CD4-positive, alpha-beta T cell treated with Interferon gamma for 1 hour (primary cell): Measurements from ENCODE around the gene RALGPS1.
"Not testable (repeated sequence)": the region's sequence is repeated elsewhere in the genome, so short reads cannot be mapped to it uniquely, and the experiment has no call there.

ENCODE experiments used
- DNase-seq: peaks from one replicate; pipeline ENCODE4 v3.0.0-alpha.2; 2020

Gene RALGPS1

DNA sequence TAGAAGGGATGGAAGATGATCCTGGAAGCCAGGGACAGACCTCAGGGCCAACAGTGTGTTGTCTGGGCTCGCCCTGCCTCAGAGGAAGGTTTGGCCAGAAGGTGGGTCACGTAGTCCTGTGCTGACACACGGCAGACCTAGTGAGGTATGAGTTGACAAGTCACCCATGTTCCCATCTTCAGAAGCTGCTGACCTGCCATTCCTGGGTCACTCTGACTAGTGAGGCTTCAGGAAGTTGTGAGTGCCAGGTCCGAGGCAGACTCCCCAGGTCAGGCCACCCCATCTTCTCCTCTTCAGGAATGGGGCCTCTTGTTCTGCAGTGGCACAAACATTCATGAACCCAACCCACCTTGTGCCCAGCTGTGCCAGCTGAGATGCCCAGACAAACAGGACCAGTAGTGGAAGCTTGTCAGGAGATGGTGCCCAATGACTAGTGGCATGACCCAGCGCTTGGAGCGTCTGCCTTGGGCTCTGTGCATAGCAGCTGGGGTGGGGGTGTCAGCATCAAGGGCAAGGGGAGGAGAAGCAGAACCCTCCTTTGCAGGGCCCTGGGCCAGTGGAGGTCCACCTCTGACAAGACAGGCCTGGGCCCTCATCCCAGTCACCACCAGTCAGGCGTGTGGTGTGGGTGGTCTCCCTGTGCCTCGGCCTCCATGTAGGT, 224.6 kb downstream of the RALGPS1 start:
- no peak for DNase-seq

DNA sequence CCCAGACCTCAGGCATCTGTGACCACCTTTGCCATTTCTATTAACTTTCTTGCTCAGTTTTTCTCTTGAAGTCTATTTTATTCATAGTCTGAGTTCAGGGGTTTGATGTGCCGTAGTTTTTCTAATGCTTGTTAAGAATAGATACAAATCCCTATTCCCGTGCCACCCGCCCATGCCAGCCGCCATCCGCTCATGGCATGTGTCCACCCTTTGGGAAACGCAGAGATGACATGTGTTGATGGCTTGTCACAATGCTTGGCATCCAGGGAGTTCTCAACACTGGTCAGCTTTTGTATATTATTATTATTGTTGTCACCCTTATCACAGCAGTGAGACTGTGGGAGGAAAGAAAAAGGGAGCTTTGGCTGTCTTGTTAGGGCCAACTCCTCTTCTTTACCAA, 225.2 kb downstream of the RALGPS1 start:
- DNase-seq: no peak

- no peak for DNase-seq
Measured at GRCh38 chr9:127140181-127140580, 225.6 kb downstream of the RALGPS1 start.

- DNase-seq: no peak
Measured at GRCh38 chr9:127140842-127141675, 226.5 kb downstream of the RALGPS1 start.

DNA sequence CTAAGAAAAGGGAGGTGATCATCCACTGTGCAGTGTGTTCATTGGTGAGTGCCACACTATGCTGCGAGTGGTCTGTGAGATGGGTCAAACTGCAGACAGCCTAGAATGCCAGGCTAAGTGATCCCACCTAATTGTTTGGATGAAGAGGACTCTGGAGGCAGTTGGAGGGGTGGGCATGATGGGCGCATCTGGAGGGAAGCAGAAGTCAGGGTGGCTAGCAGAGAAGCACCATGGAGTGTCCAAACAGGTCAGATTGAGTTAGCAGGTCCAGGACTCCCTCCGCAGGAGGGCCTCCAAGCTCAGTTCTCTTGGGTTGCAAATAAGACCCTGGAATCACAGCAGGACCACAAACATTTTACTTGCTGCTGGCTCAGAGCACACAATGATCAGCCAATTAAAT, 227.7 kb downstream of the RALGPS1 start:
- DNase-seq: no peak

DNA sequence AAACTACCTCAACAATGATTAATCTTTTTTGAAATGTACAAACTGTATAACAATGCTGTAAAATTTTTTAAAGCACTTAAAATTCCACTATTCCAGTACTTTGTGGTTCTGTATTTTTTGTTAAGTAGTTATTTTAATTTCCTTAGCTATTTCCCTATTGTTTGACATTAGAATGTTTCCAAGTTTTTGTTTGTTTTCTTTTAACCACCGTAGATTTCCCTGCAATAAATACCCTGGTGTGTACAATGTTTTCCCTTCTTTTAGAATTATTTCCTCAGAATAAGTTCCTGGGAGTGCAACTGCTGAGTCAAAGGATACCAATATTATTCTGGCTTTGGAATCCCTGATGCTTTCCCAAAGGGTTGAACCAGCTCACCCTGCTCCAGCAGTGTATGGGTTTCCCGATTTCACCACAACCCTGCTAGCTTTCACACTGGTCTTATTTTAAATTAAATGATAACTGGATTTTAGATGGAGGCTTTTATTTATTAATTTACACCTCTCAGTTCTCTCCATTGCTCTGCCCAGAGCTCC, 228.4 kb downstream of the RALGPS1 start:
- no peak for DNase-seq

DNA sequence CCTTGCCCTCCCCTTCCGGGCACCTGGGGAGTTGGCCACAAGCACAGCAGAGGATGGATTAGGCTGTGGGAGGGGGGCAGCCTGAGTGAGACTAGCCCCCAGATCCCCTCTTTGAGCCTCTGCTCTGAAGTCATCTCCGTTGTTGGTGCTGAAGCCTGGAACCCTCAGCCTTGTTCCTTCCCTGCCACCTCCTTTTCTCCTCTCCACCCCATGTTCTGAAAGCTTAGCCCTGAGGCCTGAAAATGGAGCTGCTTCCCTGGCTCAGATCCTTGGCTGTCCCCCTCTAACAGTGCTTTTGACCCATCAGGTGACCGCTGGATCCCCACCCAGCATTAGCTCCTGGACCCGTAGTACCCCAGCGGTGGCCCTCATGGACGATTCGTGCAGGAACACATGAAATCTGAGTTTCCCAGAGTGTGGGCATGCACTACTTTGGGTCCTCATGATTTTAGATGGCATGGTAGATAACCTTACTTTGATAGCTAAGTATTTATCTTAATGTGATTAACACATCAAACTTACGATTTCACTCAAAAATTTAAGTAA, 229.4 kb downstream of the RALGPS1 start:
- no peak for DNase-seq

DNA sequence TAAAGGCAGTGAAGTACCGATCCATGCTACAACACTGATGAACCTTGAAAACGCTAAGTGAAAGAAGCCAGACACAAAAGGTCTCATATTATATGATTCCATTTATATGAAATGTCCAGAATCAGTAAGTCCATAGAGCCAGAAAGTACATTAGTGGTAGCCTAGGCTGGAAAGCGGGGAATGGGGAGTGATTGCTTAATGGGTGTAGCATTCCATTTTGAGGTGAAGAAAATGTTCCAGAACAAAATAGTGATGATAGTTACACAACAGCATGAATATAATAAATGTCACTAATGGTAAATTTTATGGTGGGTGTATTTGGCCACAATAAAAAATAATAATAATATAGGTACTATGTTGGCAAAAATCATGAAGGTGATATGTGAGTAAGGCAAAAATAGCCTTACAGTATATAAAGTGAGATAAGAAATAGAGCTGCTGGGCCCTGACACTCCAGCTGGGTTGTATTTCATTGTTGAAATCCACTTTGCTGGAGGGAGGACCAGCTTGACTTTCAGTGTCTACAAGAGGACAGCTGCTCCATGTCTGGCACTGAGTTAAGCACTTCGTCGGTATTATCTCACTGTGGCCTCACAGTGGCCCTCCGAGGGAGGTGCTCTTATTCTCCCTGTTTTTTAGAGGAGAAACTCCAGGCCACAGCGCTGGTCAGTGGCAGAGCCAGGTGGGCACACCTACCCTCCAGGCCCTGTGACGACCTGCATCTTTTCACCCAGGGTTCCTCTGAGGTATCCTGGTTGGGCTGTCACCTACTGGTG, 230.3 kb downstream of the RALGPS1 start:
- DNase-seq: no peak

- DNase-seq: not testable (repeated sequence)
Measured at GRCh38 chr9:127146841-127147240, 232.3 kb downstream of the RALGPS1 start.

DNA sequence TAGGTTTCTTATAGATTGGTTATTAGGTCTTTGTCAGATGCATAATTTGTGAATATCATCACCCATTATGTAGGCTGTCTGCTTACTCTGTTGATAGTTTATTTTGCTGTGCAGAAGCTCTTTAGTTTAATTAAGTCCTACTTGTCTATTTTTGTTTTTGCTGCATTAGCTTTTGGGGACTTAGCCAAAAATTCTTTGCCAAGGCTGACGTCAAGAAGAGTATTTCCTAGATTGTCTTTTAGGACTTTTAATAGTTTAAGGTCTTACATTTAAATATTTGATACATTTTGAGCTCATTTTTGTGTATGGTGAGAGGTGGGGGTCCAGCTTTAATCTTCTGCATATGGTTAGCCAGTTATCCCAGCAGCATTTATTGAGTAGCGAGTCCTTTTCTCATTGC, 232.7 kb downstream of the RALGPS1 start:
- DNase-seq: no peak

DNA sequence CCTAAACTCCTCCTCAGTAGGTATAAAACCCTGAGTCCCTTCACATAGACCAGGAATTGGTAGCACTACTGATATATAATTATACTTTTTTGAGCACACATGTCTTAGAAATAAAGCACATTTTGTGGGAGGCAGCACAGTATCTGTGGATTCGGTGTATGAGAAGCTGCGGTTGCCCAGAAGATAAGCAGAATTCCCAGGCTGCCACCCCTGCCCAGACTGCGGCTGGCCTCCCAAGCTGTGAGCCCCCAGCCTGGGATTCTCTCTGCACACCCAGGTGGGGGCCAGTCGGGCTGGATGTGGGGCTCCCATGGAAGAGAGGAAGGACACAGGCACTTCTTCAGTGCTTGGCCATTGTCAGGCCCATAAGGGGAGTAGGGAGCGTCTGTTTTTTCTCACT, 233.4 kb downstream of the RALGPS1 start:
- DNase-seq: no peak

- DNase-seq: no peak
Measured at GRCh38 chr9:127149010-127149409, 234.4 kb downstream of the RALGPS1 start.

GRCh38 chr9:127149463-127150390, 235.1 kb downstream of the RALGPS1 start:
- no peak for DNase-seq

- no peak for DNase-seq
Measured at GRCh38 chr9:127153501-127153900, 238.9 kb downstream of the RALGPS1 start.

DNA sequence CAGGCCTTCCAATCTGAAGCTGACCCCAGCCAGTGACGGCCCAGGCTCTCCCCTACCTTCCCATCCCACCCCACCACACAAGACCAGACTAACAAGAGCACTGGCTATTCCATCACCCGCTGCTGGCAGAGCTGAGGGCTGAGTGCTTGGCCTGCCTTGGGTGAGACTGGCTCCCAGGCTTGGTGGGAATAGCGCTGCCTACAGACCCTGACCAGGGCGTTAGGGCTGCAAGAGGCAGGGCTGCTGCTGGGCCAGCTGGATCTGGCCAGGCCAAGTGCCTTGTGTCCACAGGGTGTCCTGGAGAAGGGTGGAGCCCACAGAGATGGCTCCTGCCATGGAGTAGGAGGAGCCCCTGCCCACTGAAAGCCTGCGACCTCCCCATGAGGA, 239.4 kb downstream of the RALGPS1 start:
- DNase-seq: no peak

DNA sequence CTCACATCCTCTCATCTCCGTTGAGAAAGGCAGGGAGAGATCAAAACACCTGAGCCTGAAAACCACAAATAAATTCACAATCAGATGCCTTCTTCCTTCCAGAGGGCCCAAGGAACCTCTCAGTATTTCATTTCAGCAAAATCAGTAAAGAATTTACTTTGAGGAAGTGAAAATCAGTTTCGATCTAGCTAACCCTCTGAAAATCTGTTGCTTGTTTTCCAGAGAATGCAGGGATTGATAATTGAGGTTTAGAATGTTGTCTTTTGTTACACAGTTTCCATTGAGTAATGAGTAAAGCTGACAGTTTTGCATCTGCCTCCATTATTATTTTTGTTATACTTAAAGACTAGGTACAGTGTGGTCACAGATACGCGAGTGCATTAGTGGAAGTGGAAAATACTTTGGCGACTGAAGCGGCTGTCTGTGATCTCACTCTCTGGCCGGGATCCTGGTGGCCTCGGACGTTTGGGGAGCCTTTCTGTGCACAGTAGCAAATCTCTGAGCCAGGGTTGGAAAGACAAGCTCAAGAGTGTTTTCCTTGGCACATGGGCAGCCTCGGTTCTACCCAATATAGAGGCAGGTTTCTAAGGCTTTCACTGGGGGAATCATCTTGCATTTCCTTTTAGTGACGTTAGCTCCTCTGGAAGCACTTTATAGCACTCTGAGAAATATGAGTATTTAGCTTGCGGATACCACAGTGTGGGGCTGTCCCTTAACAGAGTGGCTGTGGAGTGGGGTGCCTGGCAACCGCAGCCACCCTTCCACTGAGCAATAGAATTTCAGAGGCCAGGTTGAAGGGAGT, 240.0 kb downstream of the RALGPS1 start:
- DNase-seq: no peak

- DNase-seq: no peak
Measured at GRCh38 chr9:127155314-127155960, 240.9 kb downstream of the RALGPS1 start.

DNA sequence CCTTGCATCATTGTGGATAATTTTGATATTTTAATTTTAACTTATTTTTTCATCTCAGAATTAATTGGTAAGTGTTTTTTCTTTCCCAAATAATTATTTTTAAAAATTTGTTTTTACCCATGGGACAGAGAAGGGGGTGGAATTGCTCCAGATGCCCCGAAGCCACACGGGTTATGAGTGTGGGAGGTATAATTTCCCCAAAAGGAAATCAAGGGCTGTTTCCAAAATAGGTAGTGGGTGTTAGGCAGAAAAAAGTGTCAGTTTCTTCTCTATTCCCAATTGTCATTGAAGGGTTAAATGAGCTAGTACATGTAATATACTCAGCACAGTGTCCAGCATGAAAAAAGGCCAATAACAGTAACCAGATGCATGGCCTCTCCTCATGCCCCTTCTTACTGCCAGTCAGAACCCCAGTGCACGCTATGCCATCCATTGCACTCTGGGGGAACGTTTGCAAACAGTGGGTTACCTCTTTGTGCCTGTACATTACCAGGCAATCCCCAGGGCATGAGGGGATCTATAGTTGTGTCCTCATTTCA, 244.3 kb downstream of the RALGPS1 start:
- no peak for DNase-seq

GRCh38 chr9:127159325-127159801, 244.8 kb downstream of the RALGPS1 start:
- DNase-seq: no peak

DNA sequence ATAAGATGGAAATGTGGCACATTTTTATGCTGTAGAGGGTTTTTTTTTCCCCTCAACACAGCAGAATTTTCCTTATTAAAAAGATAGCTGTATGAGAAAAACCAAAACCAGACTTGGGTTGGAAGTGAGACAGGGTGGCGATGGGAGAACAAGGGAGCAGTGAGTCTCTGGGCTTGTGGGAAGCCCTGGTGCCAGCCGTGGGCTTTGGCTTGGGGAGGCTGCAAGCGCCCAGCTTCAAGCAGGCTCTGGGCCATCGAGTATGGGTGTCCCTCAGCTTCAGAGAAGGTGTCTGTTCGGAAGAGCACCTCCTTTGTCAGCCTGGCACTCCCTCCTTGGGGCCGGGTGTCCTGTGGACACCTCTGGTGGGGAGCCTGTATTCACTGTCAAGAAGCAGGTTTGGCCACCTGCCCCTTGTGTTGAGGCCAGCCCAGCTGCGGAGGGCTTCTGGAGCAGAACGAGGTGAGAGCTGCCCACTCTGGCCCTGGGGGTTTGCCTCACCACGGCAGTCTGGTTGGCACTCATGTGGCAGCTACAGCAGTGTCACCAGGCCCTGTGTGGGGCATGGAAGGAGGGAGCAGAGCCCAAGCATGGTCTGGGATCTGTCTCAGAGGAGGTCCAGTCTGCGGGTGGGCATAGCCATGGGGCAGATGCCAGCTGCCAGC, 245.5 kb downstream of the RALGPS1 start:
- no peak for DNase-seq
